Measurements from ENCODE around the gene MYO16. TPM values are rescaled to one million over a fixed set of nuclear protein-coding genes. Genes with fewer than 3 reads are reported as not detected.

The MYO16 gene
- total RNA-seq, 1 experiment from 2014 or later = not detected

- no peaks in the 10 kb centered on the region for H3K36me3 Mint-ChIP-seq (ENCODE audit: insufficient read depth in 1 of 3, low read depth in 3 of 3)
- Histone ChIP-seq H4K20me1 (ENCODE audit: control insufficient read depth, insufficient read depth, insufficient read length) (no peaks in the 10 kb centered on the region), H3K79me2 (ENCODE audit: insufficient read depth, low read length) (no peaks in the 10 kb centered on the region), H3K9me3 (ENCODE audit: control insufficient read depth, low read depth, low read length) (no peaks in the 10 kb centered on the region), H2BK12ac (ENCODE audit: insufficient read length, low read depth, low read length) (no peak overlapping the region), H2BK120ac (ENCODE audit: low read depth, low read length, poor library complexity, severe bottlenecking) (no peak overlapping the region), H2AK5ac (ENCODE audit: insufficient read length, low read length) (no peak overlapping the region), H3K14ac (ENCODE audit: insufficient read depth, low read length) (no peak overlapping the region), H3K4ac (ENCODE audit: low read depth, low read length) (no peak overlapping the region), H2AFZ (ENCODE audit: low read length) (no peak overlapping the region), H3K56ac (ENCODE audit: insufficient read length, low read depth, low read length) (no peak overlapping the region), H4K5ac (ENCODE audit: insufficient read length, low read depth, low read length) (no peak overlapping the region), H3T11ph (ENCODE audit: low read length) (no peak overlapping the region), H3K79me1 (ENCODE audit: insufficient read depth, low read depth, low read length, poor library complexity, severe bottlenecking) (no peaks in the 10 kb centered on the region), H4K91ac (ENCODE audit: insufficient read length, low read depth, low read length) (no peak overlapping the region), H3K4me2 (ENCODE audit: insufficient read depth, insufficient read length, low read length) (no peak overlapping the region), H3K9ac (ENCODE audit: extremely low read depth, insufficient read length, low read length) (no peak overlapping the region), H3K4me1 (ENCODE audit: insufficient read depth, low read length) (no peaks in the 10 kb centered on the region; the same call in 1 of the 2 replicates), H3K23me2 (ENCODE audit: insufficient read length, low read depth, low read length, poor library complexity, severe bottlenecking) (no peaks in the 10 kb centered on the region), H3K27ac (ENCODE audit: insufficient read length, low read depth, low read length) (no peak overlapping the region), H4K8ac (replicated peaks; ENCODE audit: insufficient read length, low read depth, low read length) (no peak overlapping the region), H2BK15ac (ENCODE audit: low read depth, low read length) (no peak overlapping the region), H3K18ac (ENCODE audit: insufficient read length, low read depth, low read length) (no peak overlapping the region), H3K27me3 (ENCODE audit: insufficient read depth, low read length) (no peaks in the 10 kb centered on the region), H2BK20ac (ENCODE audit: low read depth, low read length, poor library complexity, severe bottlenecking) (no peak overlapping the region), H3K23ac (ENCODE audit: insufficient read length, low read depth, low read length) (no peak overlapping the region), H2BK5ac (ENCODE audit: insufficient read length, low read length) (no peak overlapping the region)
- WGBS (ENCODE audit: extremely low coverage, insufficient read length, low lambda C conversion rate) = no CpG with 5 or more reads among the region's 3 CpGs
- no peaks in the 10 kb centered on the region for H3K9me3 Mint-ChIP-seq
- no peak for DNase-seq
- no peak overlapping the region for H3K27ac Mint-ChIP-seq
- H3K4me3 Mint-ChIP-seq = no peak overlapping the region
- peaks cover 12 to 13% of the 10 kb centered on the region in 2 experiments for H3K4me1 Mint-ChIP-seq
- TF ChIP-seq CTCF (conservative IDR thresholded peaks at IDR 0.05) = no peak
- no peaks in the 10 kb centered on the region for H3K27me3 Mint-ChIP-seq (ENCODE audit: low read depth)
Measured at GRCh38 chr13:108917581-108917980, 288.2 kb downstream of the MYO16 start.
